ENCODE results near the gene CDCA4.
"Not testable (repeated sequence)": the region's sequence is repeated elsewhere in the genome, so short reads cannot be mapped to it uniquely, and the experiment has no call there.

The CDCA4 gene

GRCh38 chr14:105030194-105030593 lies 9.3 kb upstream of the CDCA4 start:
- H3K27ac Mint-ChIP-seq, result no peak overlapping the region
- H3K4me1 Mint-ChIP-seq, result peaks cover 46% of the 10 kb centered on the region
- no peak for ATAC-seq
- H3K4me3 Mint-ChIP-seq, result no peak overlapping the region
- DNase-seq, result no peak
- peaks cover 14% of the 10 kb centered on the region for H3K27me3 Mint-ChIP-seq
- H3K9me3 Mint-ChIP-seq, result peaks cover 0 to 5% of the 10 kb centered on the region in 2 donors

DNA sequence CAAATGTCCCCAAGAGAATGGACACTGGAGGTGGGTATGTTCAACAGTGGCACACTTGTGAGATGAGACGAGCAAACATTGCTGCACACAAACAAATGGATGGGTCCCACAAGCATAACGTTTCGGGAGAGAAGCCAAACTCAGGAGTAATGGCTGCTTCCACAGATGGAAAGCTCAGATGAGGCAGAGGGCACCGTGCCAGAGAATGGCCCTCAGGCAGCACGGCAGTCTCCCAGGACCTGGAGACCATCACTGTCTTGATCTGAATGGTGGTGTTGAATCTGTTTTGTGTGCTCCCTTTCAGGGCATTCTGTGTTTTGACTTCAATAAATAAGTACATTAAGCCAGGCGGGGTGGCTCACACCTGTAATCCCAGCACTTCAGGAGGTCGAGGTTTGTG lies 8.5 kb upstream of the CDCA4 start:
- no peak for DNase-seq

DNA sequence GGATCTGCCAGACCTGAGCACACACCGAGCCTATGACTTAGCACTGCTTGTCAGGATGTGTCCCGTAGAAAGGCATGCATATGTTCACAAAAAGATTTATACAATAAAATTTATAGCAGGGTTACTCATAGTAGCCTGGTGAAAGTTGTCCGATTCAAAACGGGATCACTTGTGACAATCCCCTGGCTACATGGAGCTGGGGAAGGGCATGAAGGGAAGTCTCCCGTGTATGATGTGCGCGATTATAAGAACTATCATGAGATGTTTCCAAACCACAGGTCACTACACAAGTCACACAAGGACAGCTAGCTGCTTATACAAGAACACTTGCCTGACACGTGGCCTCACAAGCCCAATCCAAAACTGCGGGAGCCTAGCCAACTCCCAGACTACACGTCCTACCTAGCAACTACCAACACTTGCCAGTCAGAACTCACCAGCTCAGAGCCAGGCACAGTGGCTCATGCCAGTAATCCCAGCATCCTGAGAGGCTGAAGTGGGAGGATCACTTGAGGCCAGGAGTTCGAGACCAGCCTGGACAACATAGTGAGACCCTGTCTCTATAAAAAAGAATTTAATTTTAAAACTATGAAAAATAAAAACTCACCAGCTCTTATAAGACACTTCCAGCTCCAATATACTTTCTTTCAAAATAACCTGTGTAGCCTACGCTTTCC lies 7.5 kb upstream of the CDCA4 start:
- Mint-ChIP-seq H3K4me1 (peaks cover 51% of the 10 kb centered on the region), H3K4me3 (no peak overlapping the region)

More for the DNA sequence above, 8.5 kb upstream of the CDCA4 start:
- ATAC-seq, result no peak
- Mint-ChIP-seq H3K27me3 (peaks cover 14% of the 10 kb centered on the region), H3K9me3 (peaks cover 0 to 5% of the 10 kb centered on the region in 2 donors), H3K4me3 (no peak overlapping the region), H3K27ac (no peak overlapping the region), H3K4me1 (peaks cover 52% of the 10 kb centered on the region)

GRCh38 chr14:105027718-105028117 lies 6.8 kb upstream of the CDCA4 start:
- not testable (repeated sequence) for H3K27ac Mint-ChIP-seq, DNase-seq, ATAC-seq, H3K4me3 Mint-ChIP-seq, H3K9me3 Mint-ChIP-seq, H3K27me3 Mint-ChIP-seq
- peaks cover 51% of the 10 kb centered on the region for H3K4me1 Mint-ChIP-seq

More for the DNA sequence above, 7.5 kb upstream of the CDCA4 start:
- Mint-ChIP-seq H3K27ac (no peak overlapping the region), H3K9me3 (peaks cover 0 to under 1% of the 10 kb centered on the region in 2 donors), H3K27me3 (peaks cover 4% of the 10 kb centered on the region)
- ATAC-seq (no peak), DNase-seq (no peak)

DNA sequence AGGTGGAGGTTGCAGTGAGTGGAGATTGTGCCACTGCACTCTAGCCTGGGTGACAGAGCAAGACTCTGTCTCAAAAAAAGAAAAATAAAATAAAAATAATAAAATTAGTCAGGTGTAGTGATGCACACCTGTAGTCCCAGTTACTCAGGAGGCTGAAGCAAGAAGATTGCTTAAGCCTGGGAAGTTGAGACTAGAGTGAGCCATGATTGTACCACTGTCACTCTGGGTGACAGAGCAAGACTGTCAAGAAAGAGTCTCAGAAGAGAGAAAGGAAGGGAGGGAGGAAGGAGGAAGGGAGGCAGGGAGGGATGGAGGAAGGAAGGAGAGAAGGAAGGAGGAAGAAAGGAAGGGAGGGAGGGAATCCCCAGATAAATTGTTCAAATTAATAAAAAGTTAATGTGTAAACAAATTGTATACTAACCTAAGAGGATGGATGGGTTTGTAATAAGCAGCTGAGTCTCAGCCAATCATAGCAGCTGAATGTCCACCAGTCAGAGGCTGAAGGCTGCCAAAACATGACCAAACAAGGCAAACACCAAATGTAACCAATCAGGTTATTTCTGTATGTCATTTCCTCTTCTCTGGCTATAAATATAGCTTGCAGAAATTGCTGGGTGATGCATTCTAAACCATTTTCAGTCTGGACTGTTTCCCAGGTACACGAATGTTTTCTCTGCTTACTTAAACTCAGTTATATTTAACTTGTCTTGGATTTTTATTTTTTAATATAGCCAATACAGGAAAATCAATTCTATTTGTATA lies 6.1 kb upstream of the CDCA4 start:
- Mint-ChIP-seq H3K4me1 (peaks cover 54% of the 10 kb centered on the region), H3K27me3 (no peaks in the 10 kb centered on the region), H3K9me3 (no peaks in the 10 kb centered on the region), H3K27ac (peak overlapping the region in 1 of 2 donors; percentile 77), H3K4me3 (peak overlapping the region in 1 of 2 donors; percentile 16)
- ATAC-seq, result no peak
- DNase-seq, result no peak

DNA sequence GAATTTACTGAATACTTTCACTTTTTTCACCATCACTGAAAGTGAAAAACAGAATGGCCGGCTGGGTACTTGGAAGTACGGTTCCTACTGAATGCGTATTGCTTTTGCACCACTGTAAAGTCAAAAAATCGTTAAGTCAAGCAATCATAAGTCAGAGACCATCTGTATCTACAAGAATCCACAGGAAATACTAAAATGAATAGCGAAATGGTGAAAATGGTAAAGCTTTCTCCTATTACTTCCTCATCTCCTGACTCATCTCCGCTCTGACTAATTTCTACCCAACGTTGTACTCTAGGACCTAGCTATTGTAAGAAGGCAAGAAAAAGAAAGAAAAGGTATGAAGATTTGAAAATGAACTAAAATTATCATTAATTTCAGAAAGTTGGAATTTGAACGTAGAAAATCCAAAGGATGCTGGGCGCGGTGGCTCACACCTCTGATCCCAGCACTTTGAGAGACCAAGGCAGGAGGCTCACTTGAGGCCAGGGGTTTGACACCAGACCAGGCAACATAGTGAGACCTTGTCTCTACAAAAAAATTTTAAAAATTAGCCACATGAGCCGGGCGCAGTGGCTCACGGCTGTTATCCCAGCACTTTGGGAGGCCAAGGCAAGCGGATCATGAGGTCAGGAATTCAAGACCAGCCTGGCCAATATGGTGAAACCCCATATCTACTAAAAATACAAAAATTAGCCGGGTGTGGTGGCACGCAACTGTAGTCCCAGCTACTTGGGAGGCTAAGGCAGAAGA lies 5.3 kb upstream of the CDCA4 start:
- Mint-ChIP-seq H3K4me1 (peaks cover 61% of the 10 kb centered on the region), H3K4me3 (peak overlapping the region in 1 of 2 donors; percentile 33), H3K27ac (peak overlapping the region in 1 of 2 donors; percentile 86), H3K9me3 (no peaks in the 10 kb centered on the region), H3K27me3 (no peaks in the 10 kb centered on the region)
- DNase-seq, result no peak
- peak; percentile 57 for ATAC-seq

- Mint-ChIP-seq H3K9me3 (no peaks in the 10 kb centered on the region), H3K27ac (no peak overlapping the region), H3K27me3 (no peaks in the 10 kb centered on the region), H3K4me1 (peaks cover 56% of the 10 kb centered on the region), H3K4me3 (no peak overlapping the region)
- DNase-seq, result no peak
- no peak for ATAC-seq
These were observed 4.5 kb upstream of the CDCA4 start for GRCh38 chr14:105025429-105025828.

GRCh38 chr14:105023791-105024480 lies 3.1 kb upstream of the CDCA4 start:
- no peak for DNase-seq
- no peak overlapping the region for H3K4me3 Mint-ChIP-seq
- H3K9me3 Mint-ChIP-seq, result no peaks in the 10 kb centered on the region
- peaks cover 68% of the 10 kb centered on the region for H3K4me1 Mint-ChIP-seq
- ATAC-seq, result no peak
- H3K27me3 Mint-ChIP-seq, result no peaks in the 10 kb centered on the region
- H3K27ac Mint-ChIP-seq, result no peak overlapping the region

DNA sequence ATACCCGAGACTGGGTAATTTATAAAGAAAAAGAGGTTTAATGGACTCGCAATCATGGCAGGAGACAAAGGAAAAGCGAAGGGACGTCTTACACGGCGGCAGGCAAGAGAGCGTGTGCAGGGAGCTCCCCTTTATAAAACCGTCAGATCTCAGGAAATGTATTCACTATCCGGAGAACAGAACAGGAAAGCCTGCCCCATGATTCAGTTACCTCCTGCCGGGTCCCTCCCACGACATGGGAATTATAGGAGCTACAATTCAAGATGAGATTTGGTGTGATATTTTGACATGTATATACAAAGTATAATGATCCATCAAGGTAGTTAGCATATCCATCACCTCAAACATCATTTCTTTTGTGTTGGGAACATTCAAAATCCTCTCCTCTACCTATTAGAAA lies 2.3 kb upstream of the CDCA4 start:
- peaks cover 76% of the 10 kb centered on the region for H3K4me1 Mint-ChIP-seq
- DNase-seq (no peak), ATAC-seq (no peak)
- no peak overlapping the region for H3K27ac Mint-ChIP-seq
- H3K27me3 Mint-ChIP-seq, result no peaks in the 10 kb centered on the region
- H3K4me3 Mint-ChIP-seq, result no peak overlapping the region
- no peaks in the 10 kb centered on the region for H3K9me3 Mint-ChIP-seq

DNA sequence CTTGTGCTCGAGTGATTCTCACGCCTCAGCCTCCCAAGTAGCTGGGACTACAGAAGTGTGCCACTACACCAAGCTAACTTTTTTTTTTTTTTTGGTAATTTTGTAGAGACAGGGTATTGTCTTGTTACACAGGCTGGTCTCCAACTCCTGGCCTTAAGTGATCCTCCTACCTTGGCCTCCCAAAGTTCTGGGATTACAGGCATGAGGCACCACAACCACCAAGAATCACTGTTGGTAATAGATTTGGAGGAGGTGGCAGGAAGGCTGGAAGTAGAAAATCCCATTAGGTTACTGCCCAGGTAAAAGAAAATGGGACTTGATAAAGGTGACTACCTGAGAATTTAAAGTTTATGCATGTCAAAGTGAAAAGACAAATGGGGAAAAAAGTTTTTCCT lies 1.4 kb upstream of the CDCA4 start:
- Mint-ChIP-seq H3K4me3 (peak overlapping the region; percentile 91 to 93), H3K9me3 (no peaks in the 10 kb centered on the region), H3K4me1 (peaks cover 85% of the 10 kb centered on the region), H3K27me3 (no peaks in the 10 kb centered on the region), H3K27ac (no peak overlapping the region)
- DNase-seq (no peak), ATAC-seq (no peak)

DNA sequence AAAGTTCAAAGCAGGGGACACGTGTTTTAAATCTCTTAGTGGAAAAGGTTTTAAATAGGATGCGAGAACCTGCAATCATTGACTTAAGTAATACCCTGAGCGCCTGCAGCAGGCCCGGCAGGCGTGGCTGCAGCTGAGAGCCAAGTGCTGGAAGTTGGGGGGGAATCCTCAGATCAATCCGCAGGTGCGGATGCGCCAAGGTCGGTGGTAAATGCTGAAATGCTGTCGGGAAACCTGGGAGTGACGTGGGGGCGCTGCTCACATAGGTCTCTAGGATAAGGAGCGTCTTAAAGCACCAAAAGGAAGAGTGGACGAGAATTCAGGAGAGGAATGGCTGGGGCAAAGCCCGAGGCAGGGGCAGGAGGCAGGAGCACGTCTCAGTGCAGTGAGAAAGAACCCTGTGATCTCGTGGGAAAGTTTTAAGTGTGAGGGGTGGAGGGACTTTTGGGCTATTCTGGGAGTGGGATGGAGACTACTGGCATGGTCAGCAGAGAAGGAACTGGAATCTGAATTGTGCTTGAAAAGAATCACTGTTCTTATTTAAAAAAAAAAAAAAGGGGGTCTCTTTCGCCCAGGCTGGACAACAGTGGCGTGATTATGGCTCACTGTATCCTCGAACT lies 883 bp upstream of the CDCA4 start:
- peak overlapping the region; percentile 91 to 93 for H3K4me3 Mint-ChIP-seq
- ATAC-seq (peak; percentile 0), DNase-seq (peak in 1 of 2 donors; percentile 43)
- H3K9me3 Mint-ChIP-seq, result no peaks in the 10 kb centered on the region
- peak overlapping the region; percentile 91 to 98 for H3K27ac Mint-ChIP-seq
- peaks cover 85% of the 10 kb centered on the region for H3K4me1 Mint-ChIP-seq
- H3K27me3 Mint-ChIP-seq, result no peaks in the 10 kb centered on the region

DNA sequence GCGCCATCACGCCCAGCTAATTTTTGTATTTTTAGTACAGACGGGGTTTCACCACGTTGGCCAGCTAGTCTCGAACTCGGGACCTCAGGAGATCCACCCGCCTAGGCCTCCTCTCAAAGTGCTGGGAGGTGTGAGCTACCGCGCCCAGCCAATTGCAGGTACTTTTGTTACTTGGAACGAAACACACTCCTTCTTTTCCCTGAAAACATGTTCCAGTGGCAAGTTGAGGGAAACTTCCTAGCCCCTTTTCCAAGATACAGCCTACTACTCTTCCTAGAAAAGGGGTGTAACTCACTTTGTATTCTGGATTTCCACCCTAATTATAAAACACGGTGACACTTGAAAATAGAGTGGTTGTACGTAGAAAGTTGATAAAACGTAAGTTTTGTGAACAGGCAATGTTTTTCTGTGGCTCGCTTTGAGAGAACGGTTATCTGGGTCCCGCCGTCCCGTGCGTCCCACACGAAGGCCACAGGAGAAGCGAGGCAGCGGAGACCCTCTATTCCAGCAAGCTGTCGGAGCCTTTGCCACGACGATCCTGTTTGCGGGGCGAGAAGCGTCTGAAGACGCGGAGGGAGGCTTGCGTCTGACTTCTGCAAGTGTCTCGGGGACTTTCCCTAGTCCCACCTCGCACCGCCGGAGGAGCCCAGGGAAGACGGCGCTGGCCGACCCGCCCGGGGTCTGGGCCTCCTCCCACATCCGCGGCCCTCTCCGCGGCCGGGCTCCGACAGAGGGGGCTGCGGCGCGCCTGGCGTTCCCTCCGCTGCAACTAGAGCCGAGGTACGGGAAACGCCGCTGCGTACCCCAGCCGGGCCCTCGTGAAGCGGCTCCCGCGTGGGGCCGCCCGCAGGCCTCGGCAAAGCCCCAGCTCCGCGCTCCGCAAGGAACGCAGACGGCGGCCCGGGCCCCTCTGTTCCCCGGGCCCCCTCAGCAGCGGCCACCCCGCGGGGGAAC lies 745 bp downstream of the CDCA4 start:
- H3K4me3 Mint-ChIP-seq, result peak overlapping the region; percentile 88 to 92
- peak overlapping the region; percentile 82 to 96 for H3K27ac Mint-ChIP-seq
- DNase-seq (peak; percentile 65 to 74), ATAC-seq (peak; percentile 63)
- H3K27me3 Mint-ChIP-seq, result no peaks in the 10 kb centered on the region
- H3K9me3 Mint-ChIP-seq, result no peaks in the 10 kb centered on the region
- peaks cover 85% of the 10 kb centered on the region for H3K4me1 Mint-ChIP-seq

DNA sequence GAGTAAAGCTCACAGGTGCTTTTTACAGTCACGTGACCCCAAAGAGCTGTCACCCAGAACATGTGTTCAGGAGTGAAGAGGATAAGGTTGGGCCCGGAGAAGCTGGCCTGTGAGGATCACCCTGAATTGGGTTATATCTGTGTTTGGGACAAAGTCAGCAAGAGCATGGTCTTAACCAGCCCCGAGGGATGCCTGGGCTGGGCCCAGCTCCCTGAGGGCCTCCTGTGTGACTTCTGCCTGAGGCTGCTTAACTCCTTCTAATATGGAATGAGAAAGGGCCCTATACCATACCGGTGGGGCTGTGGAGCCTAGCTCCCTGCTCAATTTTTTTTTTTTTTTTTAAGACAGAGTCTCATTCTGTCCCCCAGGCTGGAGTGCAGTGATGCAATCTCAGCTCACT lies 2.5 kb downstream of the CDCA4 start:
- Mint-ChIP-seq H3K4me3 (peak overlapping the region; percentile 88 to 92), H3K27me3 (no peaks in the 10 kb centered on the region), H3K4me1 (peaks cover 90% of the 10 kb centered on the region), H3K9me3 (no peaks in the 10 kb centered on the region), H3K27ac (peak overlapping the region in 1 of 2 donors; percentile 96)
- DNase-seq (no peak), ATAC-seq (no peak)

DNA sequence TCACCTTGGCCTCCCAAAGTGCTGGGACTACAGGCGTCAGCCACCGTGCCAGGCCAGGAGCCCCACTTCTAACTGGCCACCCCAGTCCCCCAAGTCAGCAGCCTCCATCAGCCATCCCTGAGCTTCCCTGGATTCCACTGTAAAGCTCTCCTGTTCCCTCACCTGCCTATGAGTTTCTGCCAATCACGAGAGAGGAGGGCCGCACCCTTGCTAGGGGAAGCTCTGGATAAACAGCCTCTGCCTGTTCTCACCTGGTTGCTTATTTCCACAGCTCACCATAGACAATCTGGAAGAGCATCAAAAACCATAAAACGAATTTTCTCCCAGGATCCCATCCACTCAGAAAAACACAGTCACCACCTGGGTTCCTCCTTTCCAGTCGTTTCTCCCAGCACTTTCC lies 5.0 kb downstream of the CDCA4 start:
- Mint-ChIP-seq H3K9me3 (no peaks in the 10 kb centered on the region), H3K27ac (peak overlapping the region in 1 of 2 donors; percentile 88), H3K4me1 (peaks cover 75% of the 10 kb centered on the region), H3K4me3 (peak overlapping the region; percentile 3 to 31), H3K27me3 (no peaks in the 10 kb centered on the region)
- ATAC-seq (no peak), DNase-seq (no peak)
